HG02973 (cell line): Measurements from ENCODE around the gene TLCD4.
"Not testable (repeated sequence)": the region's sequence is repeated elsewhere in the genome, so short reads cannot be mapped to it uniquely, and the experiment has no call there.

ENCODE experiments used
- ATAC-seq: cut with Tn5 transposase; IDR thresholded peaks from one replicate; pipeline ENCODE4 v1.9.1; 2021; ENCODE audit warnings: moderate library complexity; ENCODE audit not compliant: unreplicated experiment

Gene TLCD4, protein sequence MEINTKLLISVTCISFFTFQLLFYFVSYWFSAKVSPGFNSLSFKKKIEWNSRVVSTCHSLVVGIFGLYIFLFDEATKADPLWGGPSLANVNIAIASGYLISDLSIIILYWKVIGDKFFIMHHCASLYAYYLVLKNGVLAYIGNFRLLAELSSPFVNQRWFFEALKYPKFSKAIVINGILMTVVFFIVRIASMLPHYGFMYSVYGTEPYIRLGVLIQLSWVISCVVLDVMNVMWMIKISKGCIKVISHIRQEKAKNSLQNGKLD

DNA sequence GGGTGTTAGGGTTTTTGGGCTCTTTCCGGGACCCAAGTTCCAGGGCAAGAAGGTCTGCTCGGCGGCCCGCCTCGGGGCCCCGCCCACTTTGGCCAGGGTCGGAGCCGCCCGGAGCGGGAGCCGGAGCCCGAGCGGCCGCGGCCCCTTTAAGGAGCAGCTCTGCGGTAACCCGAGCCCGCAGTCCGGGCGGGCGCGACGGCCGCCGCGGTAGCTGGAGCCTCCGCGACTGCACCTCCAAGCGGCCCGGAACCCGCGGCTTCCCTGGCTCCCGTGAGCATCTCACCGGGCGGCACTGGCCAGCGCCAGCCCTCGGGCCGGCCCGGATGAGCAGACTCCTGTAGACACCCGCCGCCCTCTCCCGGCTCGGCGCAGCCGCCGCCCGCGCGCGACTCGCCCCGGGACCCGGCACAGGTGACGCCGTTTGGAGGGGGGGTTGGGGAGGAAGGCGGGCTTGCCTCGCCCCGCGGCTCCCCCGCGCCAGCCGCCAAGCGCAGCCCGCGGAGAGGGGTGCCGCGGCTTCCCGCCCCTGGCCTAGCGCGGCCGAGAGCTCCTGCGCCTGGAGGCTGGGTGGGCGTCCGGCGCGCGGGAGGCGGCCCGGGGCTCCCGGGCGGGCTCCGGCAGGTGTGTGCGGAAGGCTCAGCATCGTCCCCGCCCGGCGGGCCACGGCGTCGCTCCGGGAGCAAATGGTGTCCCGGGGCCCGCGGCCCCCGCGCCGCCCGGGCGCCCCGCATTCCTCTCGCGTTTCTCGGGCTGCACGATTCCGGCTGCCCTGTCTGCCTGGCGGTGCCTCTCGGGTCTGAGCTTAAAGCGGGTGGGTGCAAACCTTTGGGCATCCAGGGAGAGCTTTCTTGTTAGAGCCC lies at the start of gene TLCD4:
TLCD4 (plus strand) TSS at position 149 of the 860 bp plus-strand sequence. CDS start 26,547 bp downstream, outside the sequence.
- ATAC-seq = peak; percentile 52

DNA sequence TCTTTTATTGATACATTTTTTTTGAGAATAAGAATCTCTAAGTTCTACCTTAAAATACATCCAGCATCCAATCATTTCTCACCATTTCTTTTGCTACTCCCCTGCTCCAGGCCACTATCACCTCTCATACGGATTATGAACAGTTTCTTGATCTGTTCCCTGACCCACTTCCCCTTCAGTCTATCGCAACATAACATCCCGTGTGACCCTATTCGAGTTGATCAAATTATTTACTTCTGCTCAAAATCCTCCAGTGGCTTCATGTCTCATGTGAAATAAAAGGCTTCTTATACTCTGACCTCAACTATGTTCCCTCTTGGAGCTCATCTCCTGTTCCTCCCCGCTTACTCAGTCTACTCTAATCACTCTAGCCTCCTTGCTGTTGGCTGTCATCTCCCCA lies 49.6 kb upstream of the TLCD4 start:
- ATAC-seq = no peak

DNA sequence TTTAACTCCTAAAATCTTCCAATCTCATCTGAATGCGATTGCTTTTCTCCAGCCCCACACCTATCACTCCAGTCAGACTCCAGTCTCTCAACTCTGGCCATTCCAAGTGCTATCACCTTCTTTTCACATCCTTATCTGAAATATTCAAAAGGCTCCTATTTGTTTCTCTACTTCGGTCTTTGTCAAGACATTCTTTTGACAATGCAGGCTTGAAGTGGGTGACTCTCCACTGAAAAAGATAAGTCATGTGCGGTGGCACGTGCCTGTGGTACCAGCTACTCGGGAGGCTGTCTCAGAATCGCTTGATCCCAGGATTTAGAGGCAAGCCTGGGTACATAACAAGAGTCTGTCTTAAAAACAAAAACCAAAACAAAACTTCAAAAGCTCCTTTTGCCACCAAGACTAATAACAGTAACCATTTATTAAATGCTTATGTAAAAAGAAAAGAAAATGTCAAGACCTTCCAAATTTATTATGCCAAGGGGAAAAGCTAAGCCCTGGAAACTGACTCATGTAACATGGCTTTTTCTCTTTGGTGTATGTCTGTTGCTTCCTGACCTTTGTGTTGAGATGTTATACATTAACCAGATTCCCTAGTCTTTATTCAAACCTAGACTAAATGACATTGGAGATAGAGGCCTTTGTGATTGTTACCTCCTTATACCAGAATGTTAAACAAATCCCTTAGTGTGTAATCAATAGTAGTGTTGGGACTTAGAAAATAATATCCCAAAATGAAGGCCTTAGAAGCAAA lies 48.0 kb upstream of the TLCD4 start:
- ATAC-seq = no peak

DNA sequence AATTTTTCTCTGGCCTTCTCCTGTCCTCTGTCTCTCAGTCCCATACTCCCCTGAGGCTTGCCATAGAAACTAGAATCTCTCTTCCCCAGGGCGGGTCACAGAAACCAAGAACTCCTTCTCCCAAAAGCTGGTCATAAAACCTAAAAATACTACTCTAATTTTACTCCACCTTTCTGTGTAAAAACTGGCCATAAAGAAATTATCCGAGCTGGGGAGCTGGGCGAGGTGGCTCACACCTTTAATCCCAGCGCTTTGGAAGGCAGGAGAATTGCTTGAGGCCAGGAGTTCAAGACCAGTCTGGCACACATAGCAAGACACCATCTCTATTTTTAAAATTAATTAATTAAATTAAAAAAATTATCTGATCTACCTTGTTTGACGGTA lies 47.5 kb upstream of the TLCD4 start:
- ATAC-seq = no peak

DNA sequence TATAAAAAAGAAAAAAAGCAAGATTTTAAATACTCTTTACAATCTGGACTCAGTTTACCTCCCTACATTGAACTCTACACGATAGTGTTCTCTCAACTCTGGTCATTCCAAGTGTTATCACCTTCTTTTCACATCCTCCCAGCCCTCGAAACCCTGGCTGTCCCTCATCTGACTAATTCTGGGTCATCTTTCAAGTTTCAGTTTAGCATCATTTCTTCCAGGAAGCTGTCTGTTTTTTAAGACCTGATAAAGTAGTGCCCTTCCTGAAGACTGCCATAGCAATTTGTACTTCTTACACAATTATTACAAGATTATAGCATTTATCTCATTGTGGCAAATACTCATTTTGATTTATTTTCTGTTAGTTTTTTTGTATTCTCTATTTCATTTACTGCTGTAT lies 45.6 kb upstream of the TLCD4 start:
- no peak for ATAC-seq

DNA sequence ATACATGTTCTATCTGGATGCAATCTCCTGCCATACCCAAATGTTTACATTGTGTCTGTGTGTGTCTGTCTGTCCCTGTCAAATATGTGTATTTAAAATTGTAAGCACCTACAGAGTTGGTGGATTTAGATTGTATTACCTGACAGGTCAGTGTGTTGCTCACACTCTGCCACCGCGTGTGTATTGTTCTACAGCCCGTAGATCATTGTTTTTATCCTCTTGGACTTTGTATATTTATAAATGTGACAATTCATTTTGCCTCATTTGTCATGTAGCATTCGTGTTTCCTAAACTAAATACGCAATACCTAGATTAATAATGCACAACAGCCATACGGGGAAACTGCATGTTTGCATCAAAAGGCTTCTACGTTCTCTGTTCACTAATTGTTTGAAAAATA lies 45.0 kb upstream of the TLCD4 start:
- ATAC-seq = no peak

DNA sequence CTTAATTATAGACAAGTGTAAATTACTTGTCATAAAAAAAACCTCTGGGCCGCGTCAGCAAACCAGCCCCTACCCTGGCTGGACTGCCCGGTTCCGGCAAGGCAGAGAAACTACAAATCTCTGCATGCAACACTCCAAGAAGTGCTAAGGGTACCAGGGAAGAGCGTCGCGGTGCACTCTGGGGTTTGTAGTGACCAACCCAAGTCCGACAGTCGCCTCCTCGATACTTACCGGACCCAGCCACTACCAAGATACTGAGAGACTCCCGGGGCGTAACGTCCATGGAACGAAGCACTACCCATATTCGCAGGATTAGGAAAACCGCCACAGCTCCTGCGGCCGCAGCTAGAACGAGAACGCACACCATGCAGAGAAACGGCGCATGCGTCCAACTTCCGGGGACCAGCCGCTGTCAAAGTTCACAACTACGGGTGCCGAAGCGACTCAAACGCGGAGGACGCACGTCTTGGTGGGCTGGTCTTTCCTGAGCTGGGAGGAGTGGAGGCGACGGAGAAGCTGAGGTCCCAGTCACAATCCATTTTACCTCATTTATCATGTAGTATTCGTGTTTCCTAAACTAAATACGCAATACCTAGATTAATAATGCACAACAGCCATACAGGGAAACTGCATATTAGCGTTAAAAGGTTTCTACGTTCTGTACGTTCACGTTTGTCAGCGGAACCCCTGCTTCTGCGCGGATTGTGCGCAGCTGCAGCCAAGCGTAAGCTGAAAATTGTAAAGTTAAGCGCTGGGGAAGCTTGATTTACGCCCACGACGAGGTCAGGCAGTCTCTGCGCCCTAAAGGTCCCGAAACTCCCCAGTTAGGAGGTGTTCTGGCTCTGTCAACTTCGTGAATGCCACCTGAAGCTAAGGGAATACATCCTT lies 44.4 kb upstream of the TLCD4 start, which contains the start of gene ALG14:
ALG14 (minus strand) TSS at position 420 of the 888 bp plus-strand sequence; CDS start at position 367, 53 bp downstream.
- ATAC-seq = peak; percentile 91

DNA sequence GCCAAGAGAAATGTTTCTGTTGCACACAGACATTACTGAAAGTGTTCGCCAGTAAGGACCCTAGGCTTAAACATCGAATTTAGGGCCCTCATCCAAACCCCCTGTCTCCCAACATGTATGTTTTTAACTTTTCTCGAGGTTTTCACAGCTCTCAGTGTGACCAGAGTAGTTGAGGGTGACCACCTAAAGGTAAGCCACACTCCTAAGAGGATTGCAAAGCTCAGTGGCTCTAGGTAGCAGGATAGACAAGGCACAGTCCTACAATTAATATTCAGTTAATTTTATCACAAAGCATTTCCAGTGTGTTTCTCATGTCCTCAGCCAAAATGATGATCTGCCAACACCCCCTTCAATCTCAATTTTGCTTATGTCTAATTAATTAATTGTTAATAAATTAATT lies 43.7 kb upstream of the TLCD4 start:
- ATAC-seq = no peak

DNA sequence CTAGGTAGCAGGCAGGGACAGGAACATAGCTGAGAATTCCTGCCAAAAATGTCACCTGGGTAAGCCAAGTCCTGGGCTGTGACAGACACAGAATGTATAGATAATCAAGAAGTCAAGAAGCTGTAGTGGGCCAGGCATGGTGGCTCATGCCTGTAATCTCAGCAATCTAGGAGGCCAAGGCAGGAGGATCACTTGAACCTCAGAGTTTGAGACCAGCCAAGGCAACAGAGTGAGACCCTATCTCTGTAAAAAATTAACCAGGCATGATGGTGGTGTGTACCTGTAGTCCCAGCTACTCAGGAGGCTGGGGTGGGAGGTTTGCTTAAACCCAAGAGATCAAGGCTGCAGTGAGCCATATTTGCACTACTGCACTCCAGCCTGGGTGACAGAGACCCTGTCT lies 41.1 kb upstream of the TLCD4 start:
- no peak for ATAC-seq

DNA sequence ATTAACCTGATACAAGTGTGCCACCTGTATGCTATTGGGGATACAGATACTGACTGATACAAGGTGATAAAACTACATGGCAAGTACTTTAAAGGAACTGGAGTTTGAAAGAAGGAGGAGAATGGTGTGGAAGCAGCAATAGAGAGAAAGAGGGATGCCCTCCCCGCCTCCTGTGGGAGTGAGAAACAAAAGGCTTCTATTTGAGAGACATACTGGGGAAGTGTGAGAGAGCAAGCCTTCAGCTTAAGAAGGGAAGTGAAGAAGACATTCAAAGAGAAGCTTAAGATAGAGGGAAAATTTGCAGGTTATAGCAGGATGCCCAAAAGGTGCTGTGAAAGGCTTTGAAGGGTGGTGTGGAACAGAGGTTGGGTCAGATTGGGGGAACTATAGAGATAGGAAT lies 36.7 kb upstream of the TLCD4 start:
- ATAC-seq = no peak

DNA sequence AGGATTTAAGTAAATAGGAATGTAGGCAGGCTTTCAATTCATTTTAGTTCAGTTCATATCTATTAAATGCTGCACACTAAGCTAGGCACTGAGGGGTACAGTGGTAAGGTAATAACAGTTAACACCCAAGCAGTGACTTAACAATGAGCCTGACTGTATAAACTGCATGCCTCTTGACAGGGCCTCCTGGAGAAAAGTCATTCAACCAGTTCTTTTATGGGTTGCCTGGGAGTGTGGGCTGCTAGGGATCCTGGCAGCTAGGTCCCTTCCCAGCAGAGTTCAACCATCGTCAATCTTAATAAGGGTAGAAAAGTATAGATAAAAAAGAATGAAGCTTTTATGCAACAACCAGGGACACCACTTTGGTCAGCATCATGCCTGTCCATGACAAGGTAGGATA lies 36.3 kb upstream of the TLCD4 start:
- ATAC-seq = no peak

DNA sequence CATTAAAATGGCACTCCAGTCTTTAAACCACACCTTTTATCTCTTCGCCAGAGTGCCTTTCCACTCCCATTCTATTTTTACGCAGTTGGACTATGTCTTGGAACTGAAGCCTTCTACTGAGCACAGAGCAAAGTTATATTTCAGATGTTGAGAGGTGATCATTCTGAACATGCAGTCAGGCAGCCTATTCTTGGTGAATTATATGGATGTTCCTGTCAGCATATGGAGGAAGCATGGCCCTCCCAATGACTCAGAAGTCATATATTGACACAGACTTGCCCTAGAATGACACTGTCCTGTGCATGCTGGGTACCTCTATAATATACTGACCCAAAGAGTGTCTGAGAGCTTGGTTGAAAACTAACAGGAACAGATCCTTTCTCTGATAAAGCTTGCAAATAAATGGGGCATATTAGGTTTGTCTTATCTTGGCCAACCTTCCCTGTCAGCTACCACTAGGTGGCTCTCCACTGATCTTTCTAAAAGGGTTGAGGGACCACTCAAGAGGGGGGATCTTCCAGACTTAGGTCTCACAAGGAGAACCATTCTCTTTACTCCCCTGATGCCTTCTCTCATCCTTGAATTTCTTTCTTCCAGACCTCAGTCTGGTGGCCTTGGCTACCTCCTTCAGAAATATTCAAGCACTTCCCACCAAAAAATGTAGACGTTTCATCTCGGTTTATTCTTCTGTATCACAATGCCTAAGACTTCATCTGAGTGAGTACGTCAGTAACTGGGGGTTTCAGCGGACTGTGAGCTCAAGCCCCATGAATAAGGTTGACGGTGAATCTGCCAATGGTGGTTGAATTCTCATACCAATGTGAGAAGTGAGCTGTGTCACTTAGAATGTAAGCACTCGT lies 32.6 kb upstream of the TLCD4 start:
- ATAC-seq = peak; percentile 64

DNA sequence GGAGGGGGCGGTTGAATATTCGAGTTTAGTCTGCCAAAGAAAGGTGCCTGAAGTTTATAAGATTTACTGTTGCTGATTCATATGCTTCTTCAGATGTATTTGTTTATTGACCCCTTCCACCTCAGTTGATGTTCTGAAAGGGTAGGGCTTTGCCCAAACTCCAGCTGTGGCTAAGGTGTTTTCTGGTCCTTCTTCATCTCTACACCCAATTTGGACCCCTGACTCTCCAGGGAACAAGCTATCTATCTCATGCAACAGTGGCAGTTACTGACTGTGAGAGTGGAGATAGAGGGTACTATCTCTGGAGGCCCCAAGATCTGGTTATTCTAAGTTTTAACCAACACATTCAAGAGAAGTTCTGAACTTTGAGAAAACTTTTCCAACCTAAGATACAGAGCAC lies 31.8 kb upstream of the TLCD4 start:
- no peak for ATAC-seq

DNA sequence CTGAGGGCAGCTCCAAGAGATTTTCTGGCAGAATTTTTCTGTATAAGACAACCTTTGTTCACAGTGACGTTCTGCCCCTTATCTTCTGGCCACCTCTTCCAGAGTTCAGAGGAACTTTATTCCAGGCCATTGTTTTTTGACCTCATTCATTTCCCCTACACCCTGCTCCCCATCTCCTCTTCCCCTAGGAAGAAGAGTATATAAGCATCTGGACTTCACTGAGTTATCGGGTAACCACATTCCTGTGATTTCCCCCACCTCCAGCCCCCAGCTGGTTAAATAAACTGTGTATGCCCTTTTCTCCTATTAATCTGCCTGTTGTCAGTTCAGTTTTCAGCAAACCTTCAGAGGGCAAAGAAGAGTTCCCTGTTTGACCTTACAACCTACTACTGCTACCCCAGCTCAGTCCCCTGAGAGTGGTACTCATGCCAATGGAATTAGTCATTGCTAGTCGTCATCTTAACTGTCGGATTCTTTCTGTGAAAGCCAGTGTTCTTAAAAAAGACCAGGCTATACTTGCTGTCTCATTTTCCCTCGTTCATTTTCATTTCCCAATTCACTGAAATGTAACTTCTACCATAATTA lies 30.1 kb upstream of the TLCD4 start:
- ATAC-seq = no peak

DNA sequence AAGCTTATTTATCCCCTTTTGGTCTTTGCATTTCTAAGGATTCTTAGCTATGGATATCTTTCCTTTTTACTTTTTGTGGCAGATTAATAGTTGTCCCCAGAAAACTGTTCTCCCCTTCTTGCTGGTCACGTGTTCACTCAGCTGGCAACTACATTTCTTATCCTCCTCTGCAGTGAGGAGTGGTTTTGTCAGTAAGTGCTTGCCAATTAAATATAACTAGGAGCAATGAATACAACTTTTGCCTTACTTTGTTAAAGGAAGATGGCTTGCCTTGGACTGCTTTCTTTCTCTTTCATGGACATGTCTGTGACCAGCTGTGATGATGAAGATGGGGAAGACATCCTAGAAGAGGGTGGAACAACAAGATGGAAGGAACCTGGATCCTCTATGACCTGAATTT lies 28.9 kb upstream of the TLCD4 start:
- no peak for ATAC-seq

DNA sequence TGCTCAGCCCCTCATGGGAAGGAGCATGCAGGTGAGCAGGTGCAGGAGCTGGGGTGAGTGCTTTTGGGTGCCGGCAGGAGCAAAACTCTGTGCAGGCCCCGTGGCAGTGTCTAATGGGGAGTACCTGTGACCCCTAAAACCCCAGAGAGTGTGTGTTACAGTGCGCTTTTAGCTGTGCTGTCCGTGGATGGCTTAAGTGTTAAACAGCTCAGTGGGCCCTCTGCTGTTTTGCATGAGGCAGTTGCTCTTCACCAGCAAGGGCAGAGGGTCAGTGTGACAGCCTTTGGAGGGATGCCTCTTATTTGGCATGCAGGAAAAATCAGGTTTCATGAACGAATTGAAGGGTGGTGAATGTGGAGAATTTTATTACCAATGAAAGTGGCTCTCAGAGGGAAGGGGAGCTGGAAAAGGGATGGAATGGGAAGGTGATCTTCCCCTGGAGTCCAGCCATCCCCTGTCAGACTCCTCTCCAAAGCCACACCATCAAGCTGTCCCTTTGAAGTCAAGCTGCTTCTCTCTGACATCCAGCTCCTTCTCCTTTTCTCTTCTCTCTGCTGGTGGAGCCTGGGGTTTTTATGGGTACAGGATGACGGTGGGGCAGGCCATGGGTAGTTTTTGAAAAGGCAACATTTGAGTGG lies 27.4 kb upstream of the TLCD4 start:
- no peak for ATAC-seq

DNA sequence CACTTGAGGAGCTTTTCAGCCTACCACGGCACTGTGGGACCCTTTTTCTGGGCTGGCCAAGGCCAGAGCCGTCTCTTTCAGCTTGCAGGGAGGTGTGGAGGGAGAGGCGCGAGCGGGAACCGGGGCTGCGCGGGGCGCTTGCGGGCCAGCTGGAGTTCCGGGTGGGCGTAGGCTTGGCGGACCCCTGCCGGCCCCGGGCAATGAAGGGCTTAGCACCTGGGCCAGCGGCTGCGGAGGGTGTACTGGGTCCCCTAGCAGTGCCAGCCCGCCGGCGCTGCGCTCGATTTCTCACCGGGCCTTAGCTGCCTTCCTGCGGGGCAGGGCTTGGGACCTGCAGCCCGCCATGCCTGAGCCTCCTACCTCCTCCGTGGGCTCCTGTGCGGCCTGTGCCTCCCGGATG lies 25.9 kb upstream of the TLCD4 start:
- ATAC-seq = not testable (repeated sequence)

DNA sequence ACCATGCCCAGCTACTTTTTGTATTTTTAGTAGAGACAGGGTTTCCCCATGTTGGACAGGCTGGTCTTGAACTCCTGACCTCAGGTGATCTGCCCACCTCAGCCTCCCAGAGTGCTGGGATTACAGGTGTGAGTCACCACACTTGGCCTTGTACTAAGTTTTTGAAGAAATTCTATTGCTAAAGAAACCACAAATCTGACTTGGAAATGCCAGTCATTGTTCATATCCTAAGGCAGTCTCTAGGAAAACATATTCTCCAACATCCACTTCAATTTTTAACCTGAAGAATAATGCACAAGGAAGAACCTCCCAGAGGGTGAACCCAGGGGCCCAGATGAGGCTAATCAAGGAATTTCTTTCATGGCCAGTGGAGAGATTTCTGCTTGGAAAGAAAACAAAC lies 24.3 kb upstream of the TLCD4 start:
- not testable (repeated sequence) for ATAC-seq

DNA sequence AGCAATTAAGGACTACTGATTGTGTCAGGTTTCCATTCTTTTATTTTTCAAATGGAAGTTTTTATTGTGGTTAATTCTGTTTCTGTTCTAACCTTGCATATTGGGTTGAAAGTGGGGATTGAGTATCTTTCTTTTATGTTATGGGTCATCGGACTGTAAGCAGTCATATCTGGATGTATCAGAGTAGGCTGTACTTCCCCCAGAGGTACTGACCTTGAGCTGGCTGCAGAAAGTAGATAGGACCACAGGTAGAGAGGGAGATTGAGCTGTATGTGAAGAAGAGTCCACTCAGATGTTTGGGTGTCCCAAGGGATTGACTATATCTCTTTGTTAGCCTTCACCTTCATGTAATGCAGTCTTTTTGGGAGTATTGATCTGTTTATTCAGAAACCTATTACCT lies 23.9 kb upstream of the TLCD4 start:
- no peak for ATAC-seq
